H1 (cell line): Measurements from ENCODE around the gene PLPPR3. TPM values are rescaled to one million over a fixed set of nuclear protein-coding genes. Genes with fewer than 3 reads are reported as not detected.

Source experiments
- CTCF ChIA-PET: fragments of 300-600 bp; sonication (Branson Sonifier 250); formaldehyde crosslinking; loops from one replicate; lab custom pipeline; 2021; ENCODE audit not compliant: partially characterized antibody; lab: Charles Lee
- POLR2A ChIA-PET: fragments of 300-600 bp; sonication (Branson Sonifier 250); formaldehyde crosslinking; loops from one replicate; lab custom pipeline; 2021; ENCODE audit warnings: inconsistent platforms; ENCODE audit not compliant: partially characterized antibody; lab: Charles Lee
- DNase-seq, 2 experiments: peaks; one replicate each; pipeline versions ENCODE4 v3.0.0 to v3.0.0-alpha.2; 2010 to 2022; ENCODE audit warnings: low spot score in 2 of 2, low read depth in 1 of 2, mixed read lengths in 1 of 2
- FAIRE-seq: peaks from 2 replicates; lab custom pipeline; 2011; peaks lifted over from hg19 to GRCh38; lab: Jason Lieb, UNC
- H2AFZ ChIP-seq: 2 replicates; pipeline ENCODE4 v1.8.1; 2012; ENCODE audit warnings: low read length, inconsistent platforms
- H2AK5ac ChIP-seq: 2 replicates; pipeline ENCODE4 v1.6.1; 2013; ENCODE audit warnings: low read depth, low read length
- H2BK120ac ChIP-seq: replicated peaks from 2 replicates; pipeline ENCODE3; 2013; ENCODE audit warnings: low read depth, low read length, inconsistent platforms
- H2BK12ac ChIP-seq: 2 replicates; pipeline ENCODE4 v1.6.1; 2013; ENCODE audit warnings: low read depth, low read length
- H2BK15ac ChIP-seq: 2 replicates; pipeline ENCODE4 v1.6.1; 2013; ENCODE audit warnings: low read length
- H2BK20ac ChIP-seq: 2 replicates; pipeline ENCODE4 v1.6.1; 2013; ENCODE audit warnings: low read length
- H2BK5ac ChIP-seq: 2 replicates; pipeline ENCODE4 v1.6.1; 2013; ENCODE audit warnings: low read depth, low read length
- H3K14ac ChIP-seq: 2 replicates; pipeline ENCODE4 v1.6.1; 2013; ENCODE audit warnings: inconsistent platforms; ENCODE audit not compliant: insufficient read length
- H3K18ac ChIP-seq: 2 replicates; pipeline ENCODE4 v1.6.1; 2013; ENCODE audit warnings: low read length; ENCODE audit errors: extremely low read depth
- H3K23ac ChIP-seq: 2 replicates; pipeline ENCODE4 v1.6.1; 2013; ENCODE audit warnings: inconsistent platforms; ENCODE audit not compliant: insufficient read length
- H3K23me2 ChIP-seq: 2 replicates; pipeline ENCODE4 v1.6.1; 2013; ENCODE audit warnings: low read depth, low read length
- H3K27ac ChIP-seq: 2 replicates; pipeline ENCODE4 v1.6.1; 2011; ENCODE audit warnings: low read depth, low read length, inconsistent platforms
- H3K27me3 ChIP-seq, 4 experiments: replicated peaks in 1 of 4; 1 replicate in 1 of 4; 2 replicates in 3 of 4; pipeline versions ENCODE4 v1.6.1 to v1.8.1; 2011 to 2013; ENCODE audit warnings: low read length in 3 of 4, mild to moderate bottlenecking in 3 of 4, inconsistent platforms in 2 of 4, mixed read lengths in 2 of 4, moderate library complexity in 1 of 4; ENCODE audit not compliant: control insufficient read depth in 3 of 4, insufficient read depth in 3 of 4; ENCODE audit errors: extremely low read depth in 1 of 4
- H3K36me3 ChIP-seq, 4 experiments: 2 replicates each; pipeline versions ENCODE4 v1.6.1 to v1.8.1; 2011 to 2013; ENCODE audit warnings: mild to moderate bottlenecking in 4 of 4, low read length in 3 of 4, moderate library complexity in 2 of 4, control low read depth in 1 of 4, inconsistent platforms in 1 of 4; ENCODE audit not compliant: insufficient read depth in 4 of 4, control insufficient read depth in 2 of 4
- H3K4ac ChIP-seq: replicated peaks from 2 replicates; pipeline ENCODE3; 2013; ENCODE audit warnings: low read length, low read depth, mixed read lengths, inconsistent platforms; ENCODE audit not compliant: insufficient read length
- H3K4me1 ChIP-seq, 4 experiments: replicated peaks in 1 of 4; 1 replicate in 1 of 4; 2 replicates in 3 of 4; pipeline versions ENCODE4 v1.6.1 to v1.8.1; 2011 to 2013; ENCODE audit warnings: low read length in 3 of 4, inconsistent platforms in 2 of 4, mixed read lengths in 1 of 4; ENCODE audit not compliant: insufficient read depth in 4 of 4, control insufficient read depth in 3 of 4
- H3K4me2 ChIP-seq, 2 experiments: 2 replicates each; pipeline versions ENCODE4 v1.6.1 to v1.8.1; 2011 to 2013; ENCODE audit warnings: low read depth in 2 of 2, low read length in 2 of 2, control low read depth in 1 of 2, inconsistent platforms in 1 of 2, mild to moderate bottlenecking in 1 of 2; ENCODE audit not compliant: insufficient read depth in 1 of 2
- H3K4me3 ChIP-seq, 4 experiments: fragments of 200-600, 300-600 bp in 1 of 4; sonication (generic), shearing (Covaris generic), sonication (Bioruptor Twin) in 1 of 4; 2 replicates each; pipeline versions ENCODE4 v1.5.1 to v1.8.1; 2011 to 2016; ENCODE audit warnings: low read length in 4 of 4, low read depth in 3 of 4, control low read depth in 2 of 4, inconsistent platforms in 2 of 4, mild to moderate bottlenecking in 2 of 4, mixed read lengths in 1 of 4, moderate library complexity in 1 of 4; ENCODE audit not compliant: insufficient read depth in 2 of 4; ENCODE audit errors: extremely low read depth in 1 of 4
- H3K56ac ChIP-seq: replicated peaks from 2 replicates; pipeline ENCODE3; 2013; ENCODE audit warnings: low read depth, mild to moderate bottlenecking, mixed read lengths, low read length, inconsistent platforms; ENCODE audit not compliant: insufficient read length
- H3K79me1 ChIP-seq: 2 replicates; pipeline ENCODE4 v1.6.1; 2013; ENCODE audit warnings: low read depth, low read length, control low read depth
- H3K79me2 ChIP-seq, 2 experiments: 2 replicates each; pipeline versions ENCODE4 v1.6.1 to v1.8.1; 2012 to 2013; ENCODE audit warnings: low read length in 2 of 2, mild to moderate bottlenecking in 2 of 2, inconsistent platforms in 1 of 2; ENCODE audit not compliant: insufficient read depth in 2 of 2, control insufficient read depth in 1 of 2
- H3K9ac ChIP-seq, 4 experiments: replicated peaks in 1 of 4; 1 replicate in 1 of 4; 2 replicates in 3 of 4; pipeline versions ENCODE4 v1.6.1 to v1.8.1; 2011 to 2013; ENCODE audit warnings: low read depth in 3 of 4, low read length in 3 of 4, control low read depth in 2 of 4, mild to moderate bottlenecking in 2 of 4, moderate library complexity in 2 of 4, inconsistent platforms in 1 of 4; ENCODE audit errors: extremely low read depth in 1 of 4
- H3K9me3 ChIP-seq, 2 experiments: 2 replicates each; pipeline versions ENCODE4 v1.6.1 to v1.8.1; 2012 to 2013; ENCODE audit warnings: mild to moderate bottlenecking in 2 of 2, moderate library complexity in 2 of 2, control low read depth in 1 of 2, inconsistent platforms in 1 of 2, low read depth in 1 of 2, low read length in 1 of 2, mixed read lengths in 1 of 2; ENCODE audit not compliant: insufficient read depth in 2 of 2
- H4K20me1 ChIP-seq, 2 experiments: replicated peaks in 1 of 2; 2 replicates each; pipeline versions ENCODE3 to v1.8.1; 2011 to 2013; ENCODE audit warnings: inconsistent platforms in 2 of 2, low read length in 2 of 2, mild to moderate bottlenecking in 1 of 2; ENCODE audit not compliant: insufficient read depth in 2 of 2, control insufficient read depth in 1 of 2
- H4K5ac ChIP-seq: 2 replicates; pipeline ENCODE4 v1.6.1; 2013; ENCODE audit warnings: low read length, low read depth, mixed read lengths, inconsistent platforms; ENCODE audit not compliant: insufficient read length
- H4K8ac ChIP-seq: 2 replicates; pipeline ENCODE4 v1.8.0; 2013; ENCODE audit warnings: mild to moderate bottlenecking, moderate library complexity, low read length, inconsistent platforms; ENCODE audit not compliant: insufficient read depth; ENCODE audit errors: extremely low read depth
- H4K91ac ChIP-seq: replicated peaks from 2 replicates; pipeline ENCODE3; 2013; ENCODE audit warnings: low read length, mixed read lengths, inconsistent platforms; ENCODE audit not compliant: insufficient read length
- CHD1 ChIP-seq: IDR thresholded peaks from 2 replicates; pipeline ENCODE4 v1.6.1; 2012; ENCODE audit warnings: low read depth, low read length, improper control_type of control experiment
- HDAC2 ChIP-seq, 2 experiments: fragments of 300-600 bp in 1 of 2; sonication (generic) in 1 of 2; IDR thresholded peaks; 2 replicates each; pipeline ENCODE4 v1.6.1; 2011 to 2012; ENCODE audit warnings: low read depth in 2 of 2, low read length in 2 of 2, mild to moderate bottlenecking in 2 of 2, moderate library complexity in 2 of 2, borderline replicate concordance in 1 of 2, inconsistent platforms in 1 of 2
- KDM1A ChIP-seq: fragments of 200-600, 300-600 bp; sonication (generic); IDR thresholded peaks from 2 replicates; pipeline ENCODE4 v1.7.1; 2016; ENCODE audit warnings: mild to moderate bottlenecking, low read length, borderline replicate concordance
- NRF1 ChIP-seq: IDR thresholded peaks from 2 replicates; pipeline ENCODE4 v1.6.1; 2011; ENCODE audit warnings: mild to moderate bottlenecking, low read depth, low read length, improper control_type of control experiment
- POU5F1 ChIP-seq: IDR thresholded peaks from 2 replicates; pipeline ENCODE4 v1.6.1; 2011; ENCODE audit warnings: low read depth, mild to moderate bottlenecking, low read length, moderate library complexity
- SUZ12 ChIP-seq: fragments of 200-600 bp; sonication (generic); IDR thresholded peaks from 2 replicates; pipeline ENCODE4 v1.6.1; 2012; ENCODE audit warnings: mild to moderate bottlenecking, inconsistent platforms, low read length, moderate library complexity, mixed read lengths
- WGBS, 2 experiments: shearing (Covaris generic) in 1 of 2; methylation state at CpG; one replicate each; pipeline versions ENCODE4 v1.1.6 to v1.1.7; 2013 to 2015; ENCODE audit warnings: low lambda C conversion rate in 2 of 2, mixed read lengths in 2 of 2, inconsistent platforms in 1 of 2, low coverage in 1 of 2, missing lambda C conversion rate in 1 of 2; ENCODE audit not compliant: insufficient replicate concordance in 2 of 2, insufficient coverage in 1 of 2, insufficient read length in 1 of 2; ENCODE audit errors: extremely low coverage in 1 of 2, missing lambda C conversion rate in 1 of 2; 5-methylcytosine and 5-hydroxymethylcytosine counted together
- long read RNA-seq, 2 experiments: library from RNA in 1 of 2; library from capped mRNA in 1 of 2; stranded (forward); transcript quantifications; one replicate each; pipeline ENCODE4 v2.0.0, GENCODE V29; 2021; ENCODE audit warnings: inconsistent platforms in 1 of 2
- polyA minus RNA-seq, 3 experiments: library from RNA; depleted of rRNA, polyadenylated mRNA; stranded (reverse); fragments of >200 nt; gene quantifications; 1 replicate in 2 of 3; 2 replicates in 1 of 3; pipeline ENCODE4 v1.2.3, GENCODE V29; 2011
- polyA plus RNA-seq, 7 experiments: library from polyadenylated mRNA; depleted of rRNA in 3 of 7; stranded (reverse) in 5 of 7; unstranded in 2 of 7; fragments of >200 nt in 5 of 7; fragments of 200-250 nt in 2 of 7; gene quantifications; 1 replicate in 5 of 7; 2 replicates in 1 of 7; 4 replicates in 1 of 7; pipeline versions ENCODE4 v1.2.1 to v1.2.3, GENCODE V29; 2011 to 2013; ENCODE audit warnings: missing spikeins in 2 of 7, mixed read lengths in 2 of 7
- total RNA-seq: library from RNA; stranded (reverse); fragmentation: NEBNext Ultra II Directional; extraction: Animal tissue kit (Norgen Biotek cat#: 25700); gene quantifications from 2 replicates; pipeline ENCODE4 v1.2.1, GENCODE V29; 2021

Gene PLPPR3, protein sequence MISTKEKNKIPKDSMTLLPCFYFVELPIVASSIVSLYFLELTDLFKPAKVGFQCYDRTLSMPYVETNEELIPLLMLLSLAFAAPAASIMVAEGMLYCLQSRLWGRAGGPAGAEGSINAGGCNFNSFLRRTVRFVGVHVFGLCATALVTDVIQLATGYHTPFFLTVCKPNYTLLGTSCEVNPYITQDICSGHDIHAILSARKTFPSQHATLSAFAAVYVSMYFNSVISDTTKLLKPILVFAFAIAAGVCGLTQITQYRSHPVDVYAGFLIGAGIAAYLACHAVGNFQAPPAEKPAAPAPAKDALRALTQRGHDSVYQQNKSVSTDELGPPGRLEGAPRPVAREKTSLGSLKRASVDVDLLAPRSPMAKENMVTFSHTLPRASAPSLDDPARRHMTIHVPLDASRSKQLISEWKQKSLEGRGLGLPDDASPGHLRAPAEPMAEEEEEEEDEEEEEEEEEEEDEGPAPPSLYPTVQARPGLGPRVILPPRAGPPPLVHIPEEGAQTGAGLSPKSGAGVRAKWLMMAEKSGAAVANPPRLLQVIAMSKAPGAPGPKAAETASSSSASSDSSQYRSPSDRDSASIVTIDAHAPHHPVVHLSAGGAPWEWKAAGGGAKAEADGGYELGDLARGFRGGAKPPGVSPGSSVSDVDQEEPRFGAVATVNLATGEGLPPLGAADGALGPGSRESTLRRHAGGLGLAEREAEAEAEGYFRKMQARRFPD
- total RNA-seq (66.2 and 71.7 TPM in 2 replicates), polyA plus RNA-seq (2011; rRNA removed) (76.4 and 109 TPM in 2 replicates), polyA minus RNA-seq (2011; rRNA and poly(A)+ RNA removed) (39.8 and 46.2 TPM in 2 replicates)
- 66.5 TPM for polyA plus RNA-seq (2011; cell fraction: cytosol; rRNA removed)
- 89.7 TPM for polyA plus RNA-seq (2011; cell fraction: nucleus; rRNA removed)
- 24.6 to 62.3 TPM (median 53.0 TPM) in 4 replicates for polyA plus RNA-seq (2012, experiment 1 of 2)
- polyA plus RNA-seq (2012, experiment 2 of 2), result 35.8 TPM
- 66.3 TPM for polyA plus RNA-seq (2013, experiment 1 of 2)
- 72.6 TPM for polyA plus RNA-seq (2013, experiment 2 of 2)
- 66.8 TPM for polyA minus RNA-seq (2011; cell fraction: cytosol; rRNA and poly(A)+ RNA removed)
- 32.2 TPM for polyA minus RNA-seq (2011; cell fraction: nucleus; rRNA and poly(A)+ RNA removed)
- long read RNA-seq, experiment 1, partial matches to known transcripts, result 15 of 27 reads
- long read RNA-seq, experiment 1, other reads (novel, unspliced or antisense), result 8 of 27 reads
- long read RNA-seq, experiment 2, partial matches to known transcripts, result 0 of 1 reads
- long read RNA-seq, experiment 2, other reads (novel, unspliced or antisense), result 1 of 1 reads

DNA sequence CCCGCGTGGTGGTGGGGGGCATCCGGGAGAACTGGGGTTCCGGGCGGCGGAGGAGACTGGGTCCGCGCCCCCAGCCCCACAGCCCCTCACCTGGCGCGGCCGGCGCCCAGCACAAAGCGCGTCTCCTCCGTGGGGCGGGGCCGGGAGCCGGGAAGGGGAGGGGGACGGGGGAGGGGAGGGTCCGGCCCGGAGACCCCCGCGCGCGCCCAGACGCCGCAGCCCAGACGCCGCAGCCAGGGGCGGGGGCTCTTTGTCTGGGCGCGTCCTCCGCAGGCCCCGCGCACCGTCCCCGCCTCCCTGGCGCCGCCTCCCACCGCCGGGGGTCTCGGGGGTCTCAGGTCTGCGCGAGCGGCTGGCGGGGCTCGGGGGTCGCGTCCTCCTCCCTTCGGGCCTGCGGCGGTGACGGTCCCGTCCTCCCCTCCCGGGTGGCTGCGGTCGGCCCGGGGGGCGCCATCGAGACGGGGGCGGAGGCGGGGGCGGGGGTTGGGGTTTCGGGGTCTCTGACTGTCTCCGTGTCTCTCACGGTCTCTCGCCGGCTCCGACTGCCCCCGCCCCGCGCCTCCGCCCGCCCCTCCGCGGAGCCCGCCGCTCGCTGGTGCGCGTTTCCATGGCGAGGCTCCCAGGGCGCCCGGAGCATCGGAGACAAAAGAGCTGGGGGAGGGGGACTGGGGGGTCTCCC is at the start of gene PLPPR3:
PLPPR3 (minus strand) TSS at position 131 of the 679 bp plus-strand sequence. CDS start 396 bp downstream, outside the sequence.
- H3K4me2 ChIP-seq, result peak within 1 kb of the TSS; percentile 33 to 57
- peak within 1 kb of the TSS in 3 of 4 experiments; percentile 31 to 59 (median 50); a peak in 4 of 7 replicates for H3K9ac ChIP-seq
- no peak within 1 kb of the TSS for H2AFZ ChIP-seq
- TF ChIP-seq CHD1 (no peak), KDM1A (no peak), NRF1 (no peak), POU5F1 (no peak), HDAC2 (IDR thresholded peaks at IDR 0.05; ENCODE audit: borderline replicate concordance in 1 of 2, low read depth in 2 of 2, low read length in 2 of 2) (no peak), SUZ12 (no peak)

More for the DNA sequence above, at the start of gene PLPPR3:
- no peaks in the 10 kb centered on the region for H3K27me3 ChIP-seq
- no peak within 1 kb of the TSS for H3K14ac ChIP-seq
- H3K79me2 ChIP-seq, result peaks cover 0 to 11% of the 10 kb centered on the region in 2 experiments; a peak in 1 of 4 replicates
- H3K4ac ChIP-seq, result no peak within 1 kb of the TSS
- 0 out of 2 replicates have a peak within 1 kb of the TSS, but pooled peaks have one; percentile 13 for H2AK5ac ChIP-seq
- POLR2A ChIA-PET, result interaction anchor here (1.4 to 12.0 kb wide), 4 partner anchors 9 to 28 kb away, joined by 4 to 277 read pairs (median 12); partner anchors contain the start of gene PTBP1
- no peak within 1 kb of the TSS for H2BK120ac ChIP-seq
- peaks cover 0 to 7% (median 5%) of the 10 kb centered on the region in 4 experiments; a peak in 5 of 7 replicates for H3K4me1 ChIP-seq
- DNase-seq, result peak in 1 of 2 experiments; percentile 84
- WGBS, 2 experiments, result no CpG with 5 or more reads among the region's 86 CpGs
- peak within 1 kb of the TSS; percentile 65 for H4K91ac ChIP-seq
- no peak within 1 kb of the TSS for H3K27ac ChIP-seq
- CTCF ChIA-PET, result no interaction called here
- peaks cover 0 to 2% of the 10 kb centered on the region in 2 experiments for H4K20me1 ChIP-seq
- H3K23ac ChIP-seq, result no peak within 1 kb of the TSS
- H2BK5ac ChIP-seq, result no peak within 1 kb of the TSS
- H2BK20ac ChIP-seq, result no peak within 1 kb of the TSS
- H3K23me2 ChIP-seq, result peaks cover 4% of the 10 kb centered on the region; the same call in 1 of the 2 replicates
- H4K5ac ChIP-seq, result peak within 1 kb of the TSS; percentile 52
- H3K9me3 ChIP-seq, result no peaks in the 10 kb centered on the region
- H3K56ac ChIP-seq, result no peak within 1 kb of the TSS
- peak within 1 kb of the TSS; percentile 49 to 95 (median 62) for H3K4me3 ChIP-seq
- H3K18ac ChIP-seq, result peak within 1 kb of the TSS; percentile 90
- no peak within 1 kb of the TSS for H2BK12ac ChIP-seq
- H4K8ac ChIP-seq, result peak within 1 kb of the TSS; percentile 95
- H3K79me1 ChIP-seq, result peaks cover 5% of the 10 kb centered on the region; the same call in 1 of the 2 replicates
- H3K36me3 ChIP-seq, result no peaks in the 10 kb centered on the region
- H2BK15ac ChIP-seq, result no peak within 1 kb of the TSS; the same call in 1 of the 2 replicates
- FAIRE-seq, result no peak
